GM12878 (cell line): ENCODE results near the gene C19orf38. TPM values are rescaled to one million over a fixed set of nuclear protein-coding genes. Genes with fewer than 3 reads are reported as not detected.
A peak's percentile ranks its signal among the peaks of the same experiment; 100 is the strongest.

Experiments
- ATAC-seq: fragments of 200-7000 bp; cut with Tn5 transposase; 3 replicates; pipeline ENCODE4 v1.9.1; 2020; ENCODE audit warnings: mild to moderate bottlenecking, moderate library complexity
- BruUV-seq: library from RNA; stranded (reverse); fragments of 400-500 nt; replicated peaks from 2 replicates; lab custom pipeline; 2021; lab: Mats Ljungman, UMichigan
- CTCF ChIA-PET: fragments of 300-600 bp; sonication (Branson Sonifier 250); formaldehyde crosslinking; extraction: SDS; loops from one replicate; lab custom pipeline; 2021; ENCODE audit warnings: inconsistent platforms; lab: Yijun Ruan, JAX
- POLR2A ChIA-PET: fragments of 350-600 bp; formaldehyde crosslinking; extraction: SDS; loops from one replicate; lab custom pipeline; 2021; ENCODE audit warnings: inconsistent platforms; lab: Charles Lee
- RAD21 ChIA-PET: fragments of 300-600 bp; sonication (Branson Sonifier 250); formaldehyde crosslinking; loops from one replicate; lab custom pipeline; 2023; ENCODE audit warnings: antibody characterized with exemption; ENCODE audit not compliant: unreplicated experiment; lab: Charles Lee
- SMC1A ChIA-PET: fragments of 300-600 bp; sonication (Branson Sonifier 250); formaldehyde crosslinking; loops from one replicate; lab custom pipeline; 2023; ENCODE audit not compliant: unreplicated experiment, uncharacterized antibody; lab: Charles Lee
- DNase-seq: peaks from one replicate; pipeline ENCODE4 v3.0.0-alpha.2; 2011; ENCODE audit warnings: low read depth, low spot score
- FAIRE-seq: peaks from 3 replicates; lab custom pipeline; 2011; peaks lifted over from hg19 to GRCh38; lab: Jason Lieb, UNC
- H2AFZ ChIP-seq: 2 replicates; pipeline ENCODE4 v1.6.0; 2011; ENCODE audit warnings: low read depth, low read length, control low read depth; ENCODE audit not compliant: control insufficient read depth
- H3K27ac ChIP-seq: 2 replicates; pipeline ENCODE4 v1.5.1; 2011; ENCODE audit warnings: control low read depth; ENCODE audit not compliant: control insufficient read depth, insufficient read depth
- H3K27me3 ChIP-seq, 2 experiments: replicated peaks in 1 of 2; 2 replicates each; pipeline versions ENCODE4 v1.6.0 to v1.6.1; 2011; ENCODE audit warnings: low read length in 1 of 2; ENCODE audit not compliant: control insufficient read depth in 2 of 2, insufficient read depth in 2 of 2
- H3K36me3 ChIP-seq, 2 experiments: 2 replicates each; pipeline ENCODE4 v1.5.1; 2011; ENCODE audit warnings: low read length in 1 of 2; ENCODE audit not compliant: control insufficient read depth in 2 of 2, insufficient read depth in 2 of 2
- H3K4me1 ChIP-seq: 2 replicates; pipeline ENCODE4 v1.6.1; 2011; ENCODE audit warnings: mild to moderate bottlenecking, low read length, moderate library complexity, mixed read lengths; ENCODE audit not compliant: control insufficient read depth, insufficient read depth
- H3K4me2 ChIP-seq: 2 replicates; pipeline ENCODE4 v1.6.0; 2011; ENCODE audit warnings: control low read depth; ENCODE audit not compliant: control insufficient read depth, insufficient read depth
- H3K4me3 ChIP-seq: fragments of 200-600 bp; sonication (generic); 2 replicates; pipeline ENCODE4 v1.5.1; 2016
- H3K79me2 ChIP-seq: 2 replicates; pipeline ENCODE4 v1.6.0; 2011; ENCODE audit warnings: low read length; ENCODE audit not compliant: control insufficient read depth, insufficient read depth
- H3K9ac ChIP-seq: 2 replicates; pipeline ENCODE4 v1.8.0; 2011; ENCODE audit warnings: low read length, control low read depth, mixed read lengths; ENCODE audit not compliant: control insufficient read depth, insufficient read depth
- H3K9me3 ChIP-seq: replicated peaks from 3 replicates; pipeline ENCODE4 v1.5.1; 2011; ENCODE audit warnings: mild to moderate bottlenecking, low read length; ENCODE audit not compliant: control insufficient read depth, insufficient read depth
- H4K20me1 ChIP-seq: 2 replicates; pipeline ENCODE4 v1.6.0; 2011; ENCODE audit not compliant: control insufficient read depth, insufficient read depth
- BHLHE40 ChIP-seq, 2 experiments: fragments of 450-650 bp in 1 of 2; IDR thresholded peaks; 2 replicates each; pipeline ENCODE4 v1.6.1; 2011 to 2017; ENCODE audit warnings: low read depth in 2 of 2, borderline replicate concordance in 1 of 2, improper control_type of control experiment in 1 of 2, low read length in 1 of 2, mild to moderate bottlenecking in 1 of 2
- CTCF ChIP-seq, 3 experiments: IDR thresholded peaks in 2 of 3; conservative IDR thresholded peaks in 1 of 3; 2 replicates each; pipeline ENCODE4 v1.5.1; 2011; ENCODE audit warnings: low read depth in 3 of 3, low read length in 3 of 3, mild to moderate bottlenecking in 3 of 3, control low read depth in 2 of 3, moderate library complexity in 2 of 3, inconsistent platforms in 1 of 3, mixed read lengths in 1 of 3; ENCODE audit not compliant: control insufficient read depth in 2 of 3, insufficient read depth in 1 of 3; ENCODE audit errors: extremely low read depth in 1 of 3
- RAD21 ChIP-seq: IDR thresholded peaks from 2 replicates; pipeline ENCODE4 v1.6.1; 2011; ENCODE audit warnings: mild to moderate bottlenecking, low read depth, low read length, moderate library complexity; ENCODE audit not compliant: insufficient read depth
- SMC3 ChIP-seq: IDR thresholded peaks from 2 replicates; pipeline ENCODE4 v1.6.1; 2011; ENCODE audit warnings: low read length, improper control_type of control experiment, borderline replicate concordance
- WGBS: methylation state at CpG from one replicate; pipeline ENCODE4 v1.1.6; 2016; ENCODE audit warnings: low lambda C conversion rate; ENCODE audit not compliant: insufficient replicate concordance, insufficient coverage; ENCODE audit errors: missing lambda C conversion rate; 5-methylcytosine and 5-hydroxymethylcytosine counted together
- in situ Hi-C: fragments of 300-500 bp; cut with MboI; formaldehyde crosslinking; loops from 9 replicates; pipeline ENCODE4 v1.14.3; 2018; ENCODE audit warnings: mixed read lengths
- intact Hi-C: fragments of 100-400 bp; cut with micrococcal nuclease; formaldehyde crosslinking; loops from one replicate; pipeline ENCODE4 v1.14.2; 2022; ENCODE audit not compliant: unreplicated experiment
- polyA plus RNA-seq, 11 experiments: library from polyadenylated mRNA; depleted of rRNA in 4 of 11; unstranded in 6 of 11; stranded (reverse) in 5 of 11; fragments of >200 nt; fragmentation: Nextera tagmentation in 4 of 11; fragmentation: Illumina TruSeq in 1 of 11; extraction: Ambion mirVana in 4 of 11; extraction: Trizol in 1 of 11; gene quantifications; 1 replicate in 1 of 11; 2 replicates in 10 of 11; pipeline versions ENCODE4 v1.2.1 to v1.2.3, GENCODE V29; 2011 to 2016; ENCODE audit warnings: inconsistent platforms in 2 of 11, missing spikeins in 2 of 11, low read depth in 1 of 11
- total RNA-seq, 4 experiments: library from RNA; depleted of rRNA in 3 of 4; stranded (reverse); fragments of >200 nt in 3 of 4; fragmentation: Illumina TruSeq in 1 of 4; extraction: Trizol in 1 of 4; gene quantifications; 2 replicates each; pipeline versions ENCODE4 v1.2.1 to v1.2.3, GENCODE V29; 2013 to 2021

The C19orf38 gene
- total and polyA plus RNA-seq, 10 of the 15 experiments (the other 5 are each of a cell fraction or from before 2014, with no cell fraction given): 2.6 to 7.5 (median 5.0) TPM

GRCh38 chr19:10820173-10820572 is 28.0 kb upstream of the C19orf38 start:
- Histone ChIP-seq H3K79me2 (no peaks in the 10 kb centered on the region), H3K27ac (no peak overlapping the region), H3K36me3 (peaks cover 16 to 23% of the 10 kb centered on the region in 2 experiments), H4K20me1 (no peaks in the 10 kb centered on the region; the same call in 1 of the 2 replicates), H3K4me3 (no peak overlapping the region), H3K4me1 (no peaks in the 10 kb centered on the region), H3K4me2 (no peak overlapping the region), H3K9me3 (no peaks in the 10 kb centered on the region), H2AFZ (no peak overlapping the region), H3K9ac (no peak overlapping the region), H3K27me3 (no peaks in the 10 kb centered on the region)
- 89% methylated on average over 7 of the region's 7 CpGs for WGBS
- SMC1A ChIA-PET: interaction anchor here (1.4 to 2.7 kb wide), 3 partner anchors 16 to 103 kb away, joined by 3 to 10 read pairs (median 4); partner anchors contain the start of genes DNM2 and TMED1
- CTCF ChIA-PET: interaction anchor here (1.3 to 3.1 kb wide), 4 partner anchors 45 to 119 kb away, joined by 3 to 37 read pairs (median 10); partner anchors contain the start of genes DNM2 and QTRT1
- intact Hi-C loops (loop anchor here (1.0 kb wide), 1 partner anchor 103 kb away; no protein-coding TSS in a partner anchor), in situ Hi-C loops (no loop called here)
- RAD21 ChIA-PET: interaction anchor here (3.0 kb wide), 1 partner anchor 103 kb away, joined by 16 read pairs; the partner anchor contains the start of gene DNM2
- no TSS peak for BruUV-seq
- DNase-seq (no peak), ATAC-seq (peak; percentile 63), FAIRE-seq (no peak)
- POLR2A ChIA-PET: interaction anchor here (1.1 to 2.5 kb wide), 2 partner anchors 8 to 16 kb away, joined by 3 to 8 read pairs; partner anchors contain the start of gene TMED1
- TF ChIP-seq RAD21: peak; percentile 26; the same call in 1 of the 2 replicates
- TF ChIP-seq BHLHE40 (IDR thresholded peaks at IDR 0.05; ENCODE audit: borderline replicate concordance in 1 of 2, low read depth in 2 of 2, low read length in 1 of 2): no peak
- peak; percentile 25 to 43 (median 34); a peak in 3 of 6 replicates for TF ChIP-seq CTCF (IDR thresholded peaks at IDR 0.05 in 2 of 3, conservative IDR thresholded peaks at IDR 0.05 in 1 of 3; ENCODE audit: control insufficient read depth in 2 of 3, extremely low read depth in 1 of 3, insufficient read depth in 1 of 3, low read depth in 3 of 3, low read length in 3 of 3)
- peak; percentile 31; the same call in 1 of the 2 replicates for TF ChIP-seq SMC3
